Measurements from ENCODE around the gene KLF3. TPM values are rescaled to one million over a fixed set of nuclear protein-coding genes. Genes with fewer than 3 reads are reported as not detected.

KLF3 gene
- total and polyA plus RNA-seq, 9 of the 15 experiments (the other 6 are each of a cell fraction or from before 2014, with no cell fraction given), result 9.9 to 47.2 (median 18.1) TPM

DNA sequence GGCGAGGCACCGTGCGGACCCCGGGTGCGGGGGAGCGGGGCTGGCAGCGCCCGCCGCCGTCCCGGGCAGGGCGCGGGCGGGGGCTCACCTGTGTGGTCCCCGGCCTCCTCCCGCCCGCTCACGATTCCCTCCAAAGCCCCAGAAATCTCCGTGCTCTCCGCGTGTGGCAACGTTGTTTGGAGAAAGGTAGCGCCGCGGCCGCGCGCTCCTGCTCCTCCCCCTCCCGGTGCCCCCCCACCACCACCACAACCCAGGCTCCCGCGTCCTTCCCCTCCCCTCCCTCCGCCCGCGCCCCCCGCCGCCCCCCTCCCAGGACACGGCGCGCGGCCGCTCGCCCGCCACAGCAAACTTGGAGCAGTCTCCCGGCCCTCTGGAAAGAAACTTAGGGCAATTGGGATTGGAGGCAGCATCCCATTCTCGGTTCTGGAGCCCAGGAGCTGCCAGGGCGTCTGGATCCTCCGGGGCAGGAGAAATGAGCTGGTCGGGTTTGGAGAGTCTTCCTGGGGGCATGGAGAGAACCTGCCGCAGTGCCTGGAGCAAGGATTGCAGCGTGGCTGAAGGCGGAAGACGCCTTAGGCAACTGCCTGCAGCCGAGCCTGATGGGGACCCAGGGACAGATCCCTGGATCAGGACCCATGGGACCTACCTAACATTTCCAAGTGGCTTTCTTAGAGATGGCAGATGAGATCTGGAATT, 855 bp downstream of the KLF3 start (continued):
- TF ChIP-seq, protein P1, sequence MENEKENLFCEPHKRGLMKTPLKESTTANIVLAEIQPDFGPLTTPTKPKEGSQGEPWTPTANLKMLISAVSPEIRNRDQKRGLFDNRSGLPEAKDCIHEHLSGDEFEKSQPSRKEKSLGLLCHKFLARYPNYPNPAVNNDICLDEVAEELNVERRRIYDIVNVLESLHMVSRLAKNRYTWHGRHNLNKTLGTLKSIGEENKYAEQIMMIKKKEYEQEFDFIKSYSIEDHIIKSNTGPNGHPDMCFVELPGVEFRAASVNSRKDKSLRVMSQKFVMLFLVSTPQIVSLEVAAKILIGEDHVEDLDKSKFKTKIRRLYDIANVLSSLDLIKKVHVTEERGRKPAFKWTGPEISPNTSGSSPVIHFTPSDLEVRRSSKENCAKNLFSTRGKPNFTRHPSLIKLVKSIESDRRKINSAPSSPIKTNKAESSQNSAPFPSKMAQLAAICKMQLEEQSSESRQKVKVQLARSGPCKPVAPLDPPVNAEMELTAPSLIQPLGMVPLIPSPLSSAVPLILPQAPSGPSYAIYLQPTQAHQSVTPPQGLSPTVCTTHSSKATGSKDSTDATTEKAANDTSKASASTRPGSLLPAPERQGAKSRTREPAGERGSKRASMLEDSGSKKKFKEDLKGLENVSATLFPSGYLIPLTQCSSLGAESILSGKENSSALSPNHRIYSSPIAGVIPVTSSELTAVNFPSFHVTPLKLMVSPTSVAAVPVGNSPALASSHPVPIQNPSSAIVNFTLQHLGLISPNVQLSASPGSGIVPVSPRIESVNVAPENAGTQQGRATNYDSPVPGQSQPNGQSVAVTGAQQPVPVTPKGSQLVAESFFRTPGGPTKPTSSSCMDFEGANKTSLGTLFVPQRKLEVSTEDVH (IDR thresholded peaks at IDR 0.05; ENCODE audit: low read depth, partially characterized antibody), result no peak
- TF ChIP-seq NR4A1 (CRISPR knock-in tag; IDR thresholded peaks at IDR 0.05), result no peak
- TF ChIP-seq NR4A1 (tag; IDR thresholded peaks at IDR 0.05), result no peak
- TF ChIP-seq ZZZ3 (IDR thresholded peaks at IDR 0.05), result no peak
- no peak for TF ChIP-seq TRIM24 (IDR thresholded peaks at IDR 0.05)
- TF ChIP-seq SAP30 (IDR thresholded peaks at IDR 0.05; ENCODE audit: borderline replicate concordance, insufficient read depth, low read depth, low read length, poor library complexity, severe bottlenecking), result peak; percentile 75
- TF ChIP-seq, protein P2, sequence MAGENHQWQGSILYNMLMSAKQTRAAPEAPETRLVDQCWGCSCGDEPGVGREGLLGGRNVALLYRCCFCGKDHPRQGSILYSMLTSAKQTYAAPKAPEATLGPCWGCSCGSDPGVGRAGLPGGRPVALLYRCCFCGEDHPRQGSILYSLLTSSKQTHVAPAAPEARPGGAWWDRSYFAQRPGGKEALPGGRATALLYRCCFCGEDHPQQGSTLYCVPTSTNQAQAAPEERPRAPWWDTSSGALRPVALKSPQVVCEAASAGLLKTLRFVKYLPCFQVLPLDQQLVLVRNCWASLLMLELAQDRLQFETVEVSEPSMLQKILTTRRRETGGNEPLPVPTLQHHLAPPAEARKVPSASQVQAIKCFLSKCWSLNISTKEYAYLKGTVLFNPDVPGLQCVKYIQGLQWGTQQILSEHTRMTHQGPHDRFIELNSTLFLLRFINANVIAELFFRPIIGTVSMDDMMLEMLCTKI (IDR thresholded peaks at IDR 0.05; ENCODE audit: partially characterized antibody), result no peak
- TF ChIP-seq, protein P3, sequence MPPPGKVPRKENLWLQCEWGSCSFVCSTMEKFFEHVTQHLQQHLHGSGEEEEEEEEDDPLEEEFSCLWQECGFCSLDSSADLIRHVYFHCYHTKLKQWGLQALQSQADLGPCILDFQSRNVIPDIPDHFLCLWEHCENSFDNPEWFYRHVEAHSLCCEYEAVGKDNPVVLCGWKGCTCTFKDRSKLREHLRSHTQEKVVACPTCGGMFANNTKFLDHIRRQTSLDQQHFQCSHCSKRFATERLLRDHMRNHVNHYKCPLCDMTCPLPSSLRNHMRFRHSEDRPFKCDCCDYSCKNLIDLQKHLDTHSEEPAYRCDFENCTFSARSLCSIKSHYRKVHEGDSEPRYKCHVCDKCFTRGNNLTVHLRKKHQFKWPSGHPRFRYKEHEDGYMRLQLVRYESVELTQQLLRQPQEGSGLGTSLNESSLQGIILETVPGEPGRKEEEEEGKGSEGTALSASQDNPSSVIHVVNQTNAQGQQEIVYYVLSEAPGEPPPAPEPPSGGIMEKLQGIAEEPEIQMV (tag; conservative IDR thresholded peaks at IDR 0.05; ENCODE audit: low read depth), result no peak
- TF ChIP-seq ETV1 (tag; conservative IDR thresholded peaks at IDR 0.05; ENCODE audit: low read depth), result peak; percentile 33; the same call in 1 of the 2 replicates
- TF ChIP-seq, protein P4, sequence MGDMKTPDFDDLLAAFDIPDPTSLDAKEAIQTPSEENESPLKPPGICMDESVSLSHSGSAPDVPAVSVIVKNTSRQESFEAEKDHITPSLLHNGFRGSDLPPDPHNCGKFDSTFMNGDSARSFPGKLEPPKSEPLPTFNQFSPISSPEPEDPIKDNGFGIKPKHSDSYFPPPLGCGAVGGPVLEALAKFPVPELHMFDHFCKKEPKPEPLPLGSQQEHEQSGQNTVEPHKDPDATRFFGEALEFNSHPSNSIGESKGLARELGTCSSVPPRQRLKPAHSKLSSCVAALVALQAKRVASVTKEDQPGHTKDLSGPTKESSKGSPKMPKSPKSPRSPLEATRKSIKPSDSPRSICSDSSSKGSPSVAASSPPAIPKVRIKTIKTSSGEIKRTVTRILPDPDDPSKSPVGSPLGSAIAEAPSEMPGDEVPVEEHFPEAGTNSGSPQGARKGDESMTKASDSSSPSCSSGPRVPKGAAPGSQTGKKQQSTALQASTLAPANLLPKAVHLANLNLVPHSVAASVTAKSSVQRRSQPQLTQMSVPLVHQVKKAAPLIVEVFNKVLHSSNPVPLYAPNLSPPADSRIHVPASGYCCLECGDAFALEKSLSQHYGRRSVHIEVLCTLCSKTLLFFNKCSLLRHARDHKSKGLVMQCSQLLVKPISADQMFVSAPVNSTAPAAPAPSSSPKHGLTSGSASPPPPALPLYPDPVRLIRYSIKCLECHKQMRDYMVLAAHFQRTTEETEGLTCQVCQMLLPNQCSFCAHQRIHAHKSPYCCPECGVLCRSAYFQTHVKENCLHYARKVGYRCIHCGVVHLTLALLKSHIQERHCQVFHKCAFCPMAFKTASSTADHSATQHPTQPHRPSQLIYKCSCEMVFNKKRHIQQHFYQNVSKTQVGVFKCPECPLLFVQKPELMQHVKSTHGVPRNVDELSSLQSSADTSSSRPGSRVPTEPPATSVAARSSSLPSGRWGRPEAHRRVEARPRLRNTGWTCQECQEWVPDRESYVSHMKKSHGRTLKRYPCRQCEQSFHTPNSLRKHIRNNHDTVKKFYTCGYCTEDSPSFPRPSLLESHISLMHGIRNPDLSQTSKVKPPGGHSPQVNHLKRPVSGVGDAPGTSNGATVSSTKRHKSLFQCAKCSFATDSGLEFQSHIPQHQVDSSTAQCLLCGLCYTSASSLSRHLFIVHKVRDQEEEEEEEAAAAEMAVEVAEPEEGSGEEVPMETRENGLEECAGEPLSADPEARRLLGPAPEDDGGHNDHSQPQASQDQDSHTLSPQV (IDR thresholded peaks at IDR 0.05), result no peak
- TF ChIP-seq MAFF (IDR thresholded peaks at IDR 0.05; ENCODE audit: low read length), result no peak
- no peak for TF ChIP-seq NFIC (IDR thresholded peaks at IDR 0.05)
- TF ChIP-seq CC2D1A (IDR thresholded peaks at IDR 0.05), result no peak
- peak in 1 of 3 experiments; percentile 15 for TF ChIP-seq YY1 (IDR thresholded peaks at IDR 0.05; ENCODE audit: borderline replicate concordance in 1 of 3, control insufficient read depth in 1 of 3, extremely low read depth in 1 of 3, insufficient read depth in 3 of 3, insufficient read length in 1 of 3, insufficient replicate concordance in 2 of 3, low read depth in 1 of 3, low read length in 2 of 3)
- TF ChIP-seq ZNF551 (CRISPR knock-in tag; IDR thresholded peaks at IDR 0.05), result no peak
- TF ChIP-seq PHB2 (IDR thresholded peaks at IDR 0.05; ENCODE audit: low read depth), result no peak
- TF ChIP-seq STAT5B (CRISPR knock-in tag; IDR thresholded peaks at IDR 0.05), result no peak
- TF ChIP-seq ZNF165 (CRISPR knock-in tag; IDR thresholded peaks at IDR 0.05; ENCODE audit: borderline replicate concordance), result no peak

All from K562 (cell line).